Stimulated activated CD4-positive, alpha-beta T cell treated with anti-CD3 and anti-CD28 coated beads, Interleukin-12 subunit alpha, Interleukin-12 subunit beta, amount 100 ng/mL, for 4 hours (primary cell): ENCODE measurements around the gene TAGAP.

Source experiments
- DNase-seq: peaks from one replicate; pipeline ENCODE4 v3.0.0-alpha.2; 2020

Gene TAGAP

GRCh38 chr6:159071843-159072769, 27.3 kb upstream of the TAGAP start:
- DNase-seq: no peak

GRCh38 chr6:159068904-159069578, 24.2 kb upstream of the TAGAP start:
- no peak for DNase-seq

GRCh38 chr6:159067334-159067733, 22.5 kb upstream of the TAGAP start:
- no peak for DNase-seq

GRCh38 chr6:159066483-159066882, 21.7 kb upstream of the TAGAP start:
- DNase-seq: no peak

- no peak for DNase-seq
Measured at GRCh38 chr6:159065759-159066329, 21.1 kb upstream of the TAGAP start.

- no peak for DNase-seq
Measured at GRCh38 chr6:159065091-159065490, 20.3 kb upstream of the TAGAP start.

- DNase-seq: no peak
Measured at GRCh38 chr6:159064477-159064876, 19.7 kb upstream of the TAGAP start.

- no peak for DNase-seq
Measured at GRCh38 chr6:159063549-159063948, 18.8 kb upstream of the TAGAP start.

- DNase-seq: no peak
Measured at GRCh38 chr6:159062976-159063375, 18.2 kb upstream of the TAGAP start.

GRCh38 chr6:159062564-159062945, 17.8 kb upstream of the TAGAP start:
- no peak for DNase-seq

GRCh38 chr6:159061805-159062563, 17.2 kb upstream of the TAGAP start:
- DNase-seq: no peak

- DNase-seq: no peak
Measured at GRCh38 chr6:159061146-159061545, 16.4 kb upstream of the TAGAP start.

- DNase-seq: no peak
Measured at GRCh38 chr6:159059885-159060506, 15.2 kb upstream of the TAGAP start.

GRCh38 chr6:159059141-159059540, 14.3 kb upstream of the TAGAP start:
- DNase-seq: no peak

- no peak for DNase-seq
Measured at GRCh38 chr6:159056899-159057298, 12.1 kb upstream of the TAGAP start.

- DNase-seq: no peak
Measured at GRCh38 chr6:159056432-159056831, 11.6 kb upstream of the TAGAP start.

- DNase-seq: no peak
Measured at GRCh38 chr6:159056003-159056402, 11.2 kb upstream of the TAGAP start.

- no peak for DNase-seq
Measured at GRCh38 chr6:159053781-159054398, 9.1 kb upstream of the TAGAP start.

- no peak for DNase-seq
Measured at GRCh38 chr6:159052720-159053119, 7.9 kb upstream of the TAGAP start.

GRCh38 chr6:159047891-159048685, 3.3 kb upstream of the TAGAP start:
- DNase-seq: no peak

- no peak for DNase-seq
Measured at GRCh38 chr6:159045801-159046200, 1.0 kb upstream of the TAGAP start.
